Activated CD8-positive, alpha-beta memory T cell treated with anti-CD3 and anti-CD28 coated beads, Interleukin-2, amount 50 U/mL, for 48 hours (primary cell): Measurements from ENCODE around the gene POFUT1.
A peak's percentile ranks its signal among the peaks of the same experiment; 100 is the strongest.
"Not testable (repeated sequence)": the region's sequence is repeated elsewhere in the genome, so short reads cannot be mapped to it uniquely, and the experiment has no call there.

Experiments used
- DNase-seq: peaks from one replicate; pipeline ENCODE4 v3.0.0-alpha.2; 2020

Gene POFUT1

DNA sequence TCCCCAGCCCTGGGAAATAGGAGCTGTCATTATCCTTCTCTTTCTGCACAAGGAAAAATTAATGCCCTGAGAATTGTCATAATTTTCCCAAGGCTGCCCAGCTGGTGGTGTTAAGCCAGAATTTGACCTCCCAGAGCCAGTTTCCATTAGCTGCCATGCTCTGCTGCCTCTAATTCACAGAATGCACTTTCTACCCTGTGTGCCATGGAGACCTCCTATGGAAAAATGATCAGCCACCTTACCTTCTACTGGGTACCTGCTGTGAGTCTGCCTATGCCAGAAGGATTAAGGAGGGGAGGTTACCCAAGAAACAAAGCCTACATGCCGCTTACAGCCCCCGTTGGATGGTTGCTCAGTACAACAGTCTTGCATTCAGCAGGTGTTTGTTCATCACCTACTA lies 29.1 kb downstream of the POFUT1 start:
- no peak for DNase-seq

DNA sequence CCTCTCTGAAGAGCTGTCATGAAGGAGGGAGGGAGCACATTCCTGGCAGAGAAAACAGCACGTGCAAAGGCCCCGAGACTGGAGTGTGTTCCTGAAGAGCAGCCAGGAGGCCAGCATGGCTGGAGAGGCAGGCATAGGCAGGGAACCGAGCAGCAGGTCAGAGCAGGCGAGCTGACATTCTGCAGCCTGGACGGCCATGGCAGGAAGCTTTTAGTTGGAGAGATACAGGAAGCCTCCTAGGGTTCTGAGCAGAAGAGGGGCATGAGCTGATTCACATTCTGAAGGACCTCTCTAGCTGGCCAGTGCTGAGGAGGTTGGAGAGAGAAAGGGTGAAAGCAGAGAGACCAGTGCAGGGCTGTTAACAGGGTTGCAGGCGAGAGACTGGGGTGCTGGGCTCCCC lies 29.7 kb downstream of the POFUT1 start:
- no peak for DNase-seq

DNA sequence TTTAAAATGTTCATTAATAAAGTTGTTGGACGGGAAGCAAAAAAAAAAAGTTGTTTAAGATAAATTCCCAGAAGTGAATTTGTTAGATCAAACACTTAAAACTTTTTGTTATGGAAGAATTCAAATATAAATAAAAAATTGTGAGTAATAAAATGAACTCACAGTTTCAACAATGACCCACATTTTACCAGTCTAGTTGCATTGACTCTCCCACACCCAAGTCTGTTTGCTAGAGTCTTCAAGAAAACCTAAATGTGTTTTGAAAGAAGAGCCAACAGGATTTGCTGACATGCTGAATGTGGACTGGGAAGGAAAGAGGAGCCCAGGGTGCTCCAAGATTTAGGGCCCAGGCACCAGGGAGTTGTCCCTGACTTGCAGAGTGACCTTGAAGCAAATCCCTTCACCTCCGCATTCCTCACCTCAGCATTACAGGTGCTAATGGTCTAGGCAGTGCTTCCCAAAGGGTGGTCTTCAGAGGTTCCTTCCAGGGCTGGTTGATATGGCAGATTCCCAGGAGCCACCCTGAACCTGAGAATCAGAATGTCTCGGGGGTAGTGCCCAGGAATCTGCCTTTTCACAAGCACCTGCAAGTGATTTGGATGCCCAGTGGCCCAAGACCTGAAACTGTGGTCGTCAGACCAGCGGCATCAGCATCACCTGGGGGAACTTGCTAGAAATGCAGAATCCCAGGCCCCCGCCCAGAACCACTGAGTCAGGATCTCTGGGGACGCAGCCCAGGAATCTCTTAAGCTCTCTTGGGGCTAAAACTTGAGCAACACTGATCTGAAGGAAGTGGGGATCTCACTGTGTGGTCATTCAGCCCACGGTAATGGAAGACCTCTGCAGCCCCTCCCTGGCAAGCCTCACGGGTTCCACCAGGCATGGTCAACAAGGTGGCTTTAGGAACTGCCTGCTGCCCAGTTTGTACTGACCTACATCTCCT lies 31.1 kb downstream of the POFUT1 start:
- DNase-seq: no peak

DNA sequence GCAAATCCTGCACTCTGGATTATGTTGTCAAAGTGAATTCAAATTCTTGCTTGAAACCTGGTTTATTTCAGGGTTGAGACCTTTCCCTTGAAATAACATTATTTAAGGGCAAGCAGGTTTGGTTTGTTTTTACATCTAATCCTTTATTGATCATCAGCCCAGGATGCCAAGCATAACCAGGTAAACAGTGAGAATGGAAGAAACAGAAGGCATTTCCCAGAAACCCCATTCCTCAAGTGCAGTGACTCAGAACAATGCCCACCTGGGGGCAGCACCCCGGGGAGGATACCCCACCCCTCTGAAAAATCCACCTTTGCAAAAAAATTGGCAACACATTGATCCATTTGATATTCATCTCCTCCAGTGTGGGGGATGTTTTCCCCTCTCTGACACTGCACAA lies 32.5 kb downstream of the POFUT1 start:
- no peak for DNase-seq

DNA sequence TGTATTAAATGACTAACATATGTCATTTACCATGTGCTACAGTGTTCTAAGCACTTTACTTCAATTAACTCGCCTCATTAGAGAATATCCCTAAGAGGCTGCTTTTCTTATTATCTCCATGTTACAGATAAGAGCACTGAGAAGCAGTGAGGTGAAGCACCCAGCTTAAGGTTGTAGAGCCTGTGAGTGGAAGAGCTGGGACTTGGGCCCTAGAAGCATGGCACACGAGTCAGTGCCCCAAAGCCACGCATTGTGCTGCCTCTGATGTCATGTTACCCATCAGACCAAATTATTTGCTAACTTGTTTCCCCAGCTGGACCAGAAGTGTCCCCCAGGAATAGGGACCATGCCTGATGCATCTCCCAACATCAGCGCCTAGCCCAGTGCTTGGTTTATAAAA lies 34.1 kb downstream of the POFUT1 start:
- no peak for DNase-seq

DNA sequence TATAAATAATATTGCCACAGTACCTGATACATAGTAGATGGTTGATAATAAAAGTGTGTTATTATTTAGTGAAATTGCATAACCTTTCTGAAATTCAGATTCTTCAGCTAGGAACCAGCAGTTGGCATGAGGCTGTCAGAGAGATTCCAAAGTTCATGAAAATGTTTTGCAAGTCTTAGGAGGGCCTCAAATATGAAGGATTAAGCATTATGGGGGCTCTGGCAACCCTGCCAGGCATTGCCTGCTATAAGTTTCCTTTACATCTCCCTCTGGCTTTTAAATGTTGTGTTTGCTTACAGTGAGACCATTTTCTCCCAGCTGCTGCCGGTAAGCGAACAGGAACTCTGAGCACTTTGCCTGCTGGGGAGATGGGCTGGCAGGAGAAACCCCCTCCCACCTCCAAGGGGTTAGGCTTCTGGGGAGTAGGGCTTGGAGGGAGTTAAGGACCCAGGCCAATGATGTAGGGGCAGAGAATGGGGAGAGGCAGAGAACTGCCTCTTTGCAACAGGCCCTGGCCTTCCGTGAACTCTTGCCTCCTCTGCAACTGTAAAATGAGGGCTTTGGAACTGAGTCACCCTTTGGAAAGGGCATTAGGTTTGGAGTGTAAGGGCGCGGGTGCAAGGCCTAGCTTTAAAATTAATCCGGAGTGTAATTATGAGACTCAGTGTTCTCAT lies 36.6 kb downstream of the POFUT1 start:
- no peak for DNase-seq

DNA sequence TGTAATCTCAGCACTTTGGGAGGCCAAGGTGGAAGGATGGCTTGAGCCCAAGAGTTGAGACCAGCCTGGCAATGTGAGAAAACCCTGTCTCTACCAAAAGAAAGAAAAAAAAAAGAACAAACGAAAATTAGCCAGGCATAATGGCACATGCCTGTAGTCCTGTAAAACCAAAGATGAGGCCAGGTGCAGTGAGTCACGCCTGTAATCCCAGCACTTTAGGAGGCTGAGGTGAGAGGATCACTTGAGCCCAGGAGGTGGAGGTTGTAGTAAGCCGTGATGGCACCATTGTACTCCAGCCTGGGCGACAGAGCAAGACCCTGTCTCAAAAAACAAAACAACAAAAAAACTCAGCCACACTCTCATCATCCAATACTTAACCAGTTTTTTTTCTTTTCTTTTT lies 37.3 kb downstream of the POFUT1 start:
- DNase-seq: no peak

DNA sequence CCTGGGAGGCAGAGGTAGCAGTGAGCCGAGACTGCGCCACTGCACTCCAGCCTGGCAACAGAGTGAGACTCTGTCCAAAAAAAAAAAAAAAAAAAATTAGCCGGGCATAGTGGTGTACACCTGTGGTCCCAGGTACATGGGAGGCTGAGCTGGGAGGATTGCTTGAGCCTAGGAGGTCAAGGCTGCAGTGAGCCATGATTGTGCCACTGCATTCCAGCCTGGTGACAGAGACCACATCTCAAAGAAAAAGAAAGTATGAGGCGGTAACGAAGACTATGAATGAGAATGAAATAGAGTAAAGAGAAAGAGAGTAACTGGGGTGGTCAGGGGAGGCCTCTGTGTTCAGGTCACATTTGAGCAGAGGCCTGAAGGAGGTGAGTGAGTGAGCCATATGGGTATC lies 38.5 kb downstream of the POFUT1 start:
- DNase-seq: not testable (repeated sequence)

DNA sequence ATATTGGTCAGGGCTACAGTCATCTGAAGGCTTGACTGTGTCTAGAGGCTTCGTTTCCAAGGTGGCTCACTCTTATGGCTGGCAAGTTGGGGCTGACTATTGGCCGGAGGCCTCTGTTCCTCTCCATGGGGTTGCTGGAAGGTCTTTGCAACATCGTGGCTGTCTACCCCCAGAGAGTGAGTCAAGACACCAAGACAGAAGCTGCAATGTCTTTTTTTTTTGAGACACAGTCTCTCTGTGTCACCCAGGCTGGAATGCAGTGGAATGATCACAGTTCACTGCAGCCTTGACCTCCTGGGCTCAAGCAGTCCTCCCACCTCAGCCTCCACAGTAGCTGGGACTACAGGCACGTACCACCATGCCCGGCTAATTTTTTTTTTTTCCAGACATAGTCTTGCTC lies 40.4 kb downstream of the POFUT1 start:
- no peak for DNase-seq

DNA sequence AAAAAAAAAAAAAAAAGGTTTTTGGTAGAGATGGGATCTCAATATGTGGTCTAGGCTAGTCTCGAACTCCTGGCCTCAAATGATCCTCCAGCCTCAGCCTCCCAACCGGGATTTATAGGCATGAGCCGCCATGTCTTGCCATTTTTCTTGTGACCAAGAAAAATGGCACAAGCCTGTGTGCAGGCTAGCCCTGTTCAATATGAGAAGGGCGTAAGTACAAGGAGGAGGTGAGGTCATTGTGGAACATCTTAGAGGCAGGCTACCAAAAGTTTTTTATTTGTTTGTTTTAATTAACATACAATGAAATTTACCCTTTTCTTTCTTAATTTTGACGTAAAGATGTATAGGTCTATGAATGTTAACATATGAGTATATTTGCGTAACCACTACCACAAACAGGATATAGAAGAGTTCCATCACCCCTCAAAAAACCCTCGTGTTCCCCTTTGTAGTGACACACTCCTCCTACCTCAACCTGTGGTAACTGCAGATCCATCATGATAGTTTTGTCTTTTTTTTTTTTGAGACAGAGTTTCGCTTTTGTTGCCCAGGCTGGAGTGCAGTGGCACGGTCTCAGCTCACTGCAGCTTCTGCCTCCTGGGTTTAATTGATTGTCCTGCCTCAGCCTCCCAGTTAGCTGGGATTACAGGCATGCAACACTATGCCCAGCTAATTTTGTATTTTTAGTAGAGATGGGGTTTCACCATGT lies 41.5 kb downstream of the POFUT1 start:
- DNase-seq: no peak

DNA sequence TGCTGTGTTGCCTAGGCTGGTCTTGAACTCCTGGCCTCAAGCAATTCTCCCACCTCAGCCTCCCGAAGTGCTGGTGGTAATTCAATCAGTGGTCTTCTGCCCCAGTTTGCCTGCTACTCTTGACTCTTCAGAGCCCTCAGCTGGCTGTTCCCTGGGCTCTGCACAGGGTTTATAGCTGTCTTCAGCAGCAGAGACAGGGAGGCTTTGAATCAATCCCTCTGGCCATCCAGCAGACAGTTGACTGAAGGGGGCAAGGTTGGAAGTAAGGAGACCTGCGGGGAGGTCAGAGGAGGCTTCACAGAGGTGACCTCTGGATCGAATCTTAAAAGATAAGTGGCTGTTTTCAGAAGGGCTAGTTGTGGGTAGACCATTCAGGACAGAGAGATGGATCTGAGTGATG lies 43.8 kb downstream of the POFUT1 start:
- DNase-seq: peak; percentile 64

DNA sequence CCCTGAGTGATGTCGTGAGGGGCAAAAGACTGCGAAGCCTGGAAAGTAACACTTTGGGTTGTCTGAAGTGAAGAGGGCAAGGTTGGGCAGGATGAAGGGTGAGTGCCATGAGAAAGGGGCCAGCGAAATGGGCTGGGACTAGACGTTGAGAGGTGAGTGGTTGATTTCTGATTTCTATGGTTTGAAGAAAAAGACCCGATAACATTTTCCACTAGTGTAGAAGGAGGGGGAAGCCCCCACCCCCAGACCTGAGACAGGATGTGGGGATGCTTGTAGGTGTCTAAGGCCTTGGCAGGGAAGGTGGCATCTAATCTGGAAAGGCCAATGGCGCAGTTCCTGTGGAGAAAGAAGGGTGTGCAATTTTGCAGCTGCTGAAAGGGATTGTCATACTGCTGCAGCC lies 44.5 kb downstream of the POFUT1 start:
- DNase-seq: peak; percentile 86

DNA sequence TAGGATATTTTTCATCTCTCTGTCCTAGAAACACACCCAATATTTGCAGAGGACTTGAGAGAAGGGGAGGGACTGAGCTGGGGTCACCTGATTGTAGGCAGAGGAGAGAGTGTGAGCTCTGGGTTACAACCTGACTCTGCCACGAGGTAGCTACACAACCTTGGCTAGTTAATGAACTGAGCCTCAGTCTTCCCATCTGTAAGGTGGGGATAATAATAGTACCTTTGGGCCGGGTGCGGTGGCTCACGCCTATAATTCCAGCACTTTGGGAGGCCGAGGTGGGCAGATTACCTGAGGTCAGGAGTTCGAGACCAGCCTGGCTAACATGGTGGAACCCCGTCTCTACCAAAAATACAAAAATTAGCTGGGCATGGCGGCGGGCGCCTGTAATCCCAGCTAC lies 53.3 kb downstream of the POFUT1 start:
- DNase-seq: not testable (repeated sequence)

DNA sequence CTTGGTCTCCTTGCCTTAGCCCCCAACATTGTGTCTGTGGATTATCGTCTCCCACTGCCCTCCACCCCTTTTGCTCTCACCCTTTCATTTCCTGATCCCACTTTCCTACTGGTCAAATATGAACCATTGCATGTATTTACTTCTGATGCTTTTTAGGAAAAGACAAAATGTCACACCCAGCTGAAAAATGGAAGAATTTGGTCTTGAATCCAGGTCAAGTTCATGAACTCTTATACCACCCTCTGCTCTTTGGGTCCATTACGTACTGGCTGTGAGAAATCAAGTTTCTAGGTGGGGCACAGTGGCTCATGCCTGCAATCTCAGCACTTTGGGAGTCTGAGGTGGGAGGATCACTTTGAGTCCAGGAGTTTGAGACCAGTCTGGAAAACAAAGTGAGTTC lies 54.0 kb downstream of the POFUT1 start:
- no peak for DNase-seq

DNA sequence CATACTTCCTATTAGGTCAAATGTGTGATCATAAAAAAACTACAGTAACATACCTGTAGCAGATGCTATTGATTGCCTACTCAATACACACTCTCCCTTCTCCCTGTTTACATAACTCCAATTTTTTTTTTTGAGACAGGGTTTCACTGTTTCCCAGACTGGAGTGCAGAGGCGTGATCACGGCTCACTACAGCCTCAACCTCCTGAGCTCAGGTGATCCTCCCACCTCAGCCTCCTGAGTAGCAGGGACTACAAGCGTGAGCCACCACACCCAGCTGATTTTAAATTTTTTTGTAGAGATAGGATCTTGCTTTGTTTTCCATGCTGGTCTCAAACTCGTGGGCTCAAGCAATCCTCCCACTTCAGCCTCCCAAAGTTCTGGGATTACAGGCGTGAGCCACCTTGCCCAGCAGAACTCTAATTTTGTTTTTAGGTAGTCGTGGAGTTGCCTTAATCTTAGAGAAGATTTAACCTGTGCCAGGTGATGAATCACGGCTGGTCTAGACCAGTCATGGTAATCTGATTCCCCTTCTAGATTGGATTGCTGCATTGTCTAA lies 55.8 kb downstream of the POFUT1 start:
- no peak for DNase-seq

DNA sequence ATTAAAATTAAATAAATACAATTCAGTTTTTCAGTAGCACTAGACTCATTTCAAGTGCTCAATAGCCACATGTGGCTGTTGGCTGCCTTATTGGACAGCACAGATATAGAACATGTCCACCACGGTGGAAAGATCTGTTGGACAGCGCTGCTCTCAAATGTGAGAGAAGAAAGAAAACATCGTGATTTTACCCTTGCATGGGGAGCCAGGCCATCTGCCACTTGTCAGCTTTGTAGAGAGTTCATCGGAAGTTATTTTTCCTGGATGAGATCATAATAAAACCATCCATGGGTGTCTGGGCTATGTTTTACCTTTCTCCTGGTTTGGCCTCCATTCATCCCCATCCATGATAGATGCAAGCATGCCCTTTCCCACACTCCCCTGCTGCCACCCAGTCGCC lies 63.9 kb downstream of the POFUT1 start:
- DNase-seq: no peak

DNA sequence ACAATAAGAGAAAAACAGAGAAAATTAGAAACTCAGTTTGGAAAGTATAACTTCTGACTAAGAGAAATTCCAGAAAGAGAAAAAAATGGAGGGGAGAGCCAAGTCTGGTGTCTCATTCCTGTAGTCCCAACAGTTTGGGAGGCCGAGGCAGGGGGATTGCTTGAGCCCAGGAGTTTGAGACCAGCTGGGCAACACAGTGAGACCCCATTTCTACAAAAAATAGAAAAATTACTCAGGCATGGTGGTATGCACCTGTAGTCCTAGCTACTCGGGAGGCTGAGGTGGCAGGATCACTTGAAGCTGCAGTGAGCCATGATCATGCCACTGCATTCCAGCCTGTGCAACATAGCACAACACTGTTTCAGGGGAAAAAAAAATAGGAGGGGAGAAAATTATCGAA lies 66.7 kb downstream of the POFUT1 start:
- no peak for DNase-seq

DNA sequence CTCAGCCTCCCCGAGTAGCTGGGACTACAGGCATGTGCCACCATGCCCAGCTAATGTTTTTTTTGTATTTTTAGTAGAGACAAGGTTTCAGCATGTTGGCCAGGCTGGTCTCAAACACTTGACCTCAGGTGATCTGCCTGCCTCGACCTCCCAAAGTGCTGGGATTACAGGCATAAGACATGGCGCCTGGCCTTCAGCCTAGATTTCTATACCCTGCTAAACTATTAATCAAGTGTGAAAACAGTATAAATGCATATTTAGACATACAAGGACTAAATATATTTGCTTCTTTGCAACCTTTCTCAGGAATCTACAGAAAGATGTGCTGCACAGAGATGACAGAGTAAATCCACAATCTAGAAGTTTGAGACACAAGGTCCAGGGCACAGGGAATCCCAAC lies 67.5 kb downstream of the POFUT1 start:
- not testable (repeated sequence) for DNase-seq

DNA sequence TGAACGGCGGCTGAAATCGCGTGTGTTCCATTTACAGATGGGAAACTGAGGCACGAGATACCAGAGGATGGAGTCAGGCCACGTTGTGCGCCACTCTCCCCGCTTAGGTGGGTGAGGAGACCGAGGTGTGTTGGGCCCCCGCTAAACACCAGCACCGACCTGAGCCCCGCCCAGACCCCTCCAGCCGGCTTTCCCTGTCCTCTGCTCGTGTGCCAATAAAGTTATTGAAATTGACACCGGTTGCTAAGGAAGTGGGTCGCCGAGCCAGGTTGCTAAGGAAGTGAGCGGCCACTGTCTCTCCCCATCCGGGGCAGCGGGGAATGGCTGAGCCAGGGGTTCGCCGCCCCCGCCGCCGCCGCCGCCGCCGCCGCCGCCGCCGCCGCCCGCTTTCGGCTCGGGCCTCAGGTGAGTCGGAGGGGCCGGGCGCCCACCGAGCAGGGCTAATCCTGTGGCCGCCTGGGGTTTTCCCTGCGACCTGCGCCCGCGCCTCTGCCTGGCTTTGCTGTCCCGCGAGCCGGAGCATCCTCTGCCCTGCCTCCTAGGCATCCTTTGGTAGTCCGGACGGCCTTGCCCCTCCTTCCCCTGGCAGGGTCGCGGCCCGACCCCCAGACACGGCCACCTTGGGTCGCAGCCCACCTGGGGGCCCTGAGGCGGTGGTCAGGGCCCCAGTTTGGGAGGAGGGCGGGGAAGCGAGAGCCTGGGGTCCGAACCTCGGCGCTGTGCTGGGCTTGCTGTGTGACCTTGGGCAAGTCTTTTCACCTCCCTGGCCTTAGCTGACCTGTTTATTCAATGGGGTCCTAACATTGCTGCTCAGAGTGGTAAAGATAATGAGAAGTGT lies 69.9 kb downstream of the POFUT1 start, which contains the start of gene KIF3B:
Gene KIF3B (plus strand): TSS at position 291 of the 838 bp plus-strand sequence. CDS start 32,127 bp downstream, outside the sequence.
- DNase-seq: peak; percentile 90

DNA sequence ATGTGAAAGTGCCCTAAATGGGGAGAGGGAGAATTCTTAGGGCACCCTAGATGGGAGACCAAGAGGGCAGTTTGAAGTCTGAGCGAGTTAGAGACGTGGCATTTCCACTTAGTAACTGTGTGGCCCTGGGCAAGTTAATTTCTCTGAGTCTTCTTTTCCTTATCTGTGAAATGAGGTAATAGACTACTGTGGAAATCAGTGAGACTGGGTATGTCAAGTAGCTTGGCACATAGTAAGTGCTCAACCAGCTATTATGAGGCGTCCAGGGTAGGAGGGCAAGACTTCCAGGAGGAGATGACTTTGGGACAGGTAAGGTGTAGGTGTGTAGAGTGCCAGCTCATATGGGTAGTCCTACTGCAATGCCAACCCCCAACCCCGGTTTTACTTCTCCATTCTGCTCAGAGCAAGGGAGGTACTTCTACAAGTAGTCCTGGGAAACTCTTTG lies 70.5 kb downstream of the POFUT1 start:
- DNase-seq: no peak

DNA sequence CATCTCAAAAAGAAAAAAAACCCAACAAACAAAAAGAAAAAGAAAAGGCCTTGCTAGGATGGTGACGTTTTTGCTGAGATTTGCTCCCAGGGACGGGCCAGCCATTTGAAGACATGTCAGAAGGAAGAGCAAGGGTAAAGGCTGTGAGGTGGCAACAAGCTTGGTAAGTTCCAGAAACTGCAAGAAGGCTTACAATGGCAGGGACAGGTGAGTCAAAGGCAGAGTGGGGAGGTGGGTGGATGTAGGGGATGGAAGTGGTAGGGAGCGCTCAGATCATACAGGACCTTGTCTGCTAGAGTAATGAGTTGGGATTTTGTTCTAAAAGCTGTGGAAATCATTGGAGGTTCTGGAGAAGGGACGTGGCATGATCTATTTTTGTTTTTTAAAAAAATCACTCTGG lies 74.0 kb downstream of the POFUT1 start:
- DNase-seq: no peak

DNA sequence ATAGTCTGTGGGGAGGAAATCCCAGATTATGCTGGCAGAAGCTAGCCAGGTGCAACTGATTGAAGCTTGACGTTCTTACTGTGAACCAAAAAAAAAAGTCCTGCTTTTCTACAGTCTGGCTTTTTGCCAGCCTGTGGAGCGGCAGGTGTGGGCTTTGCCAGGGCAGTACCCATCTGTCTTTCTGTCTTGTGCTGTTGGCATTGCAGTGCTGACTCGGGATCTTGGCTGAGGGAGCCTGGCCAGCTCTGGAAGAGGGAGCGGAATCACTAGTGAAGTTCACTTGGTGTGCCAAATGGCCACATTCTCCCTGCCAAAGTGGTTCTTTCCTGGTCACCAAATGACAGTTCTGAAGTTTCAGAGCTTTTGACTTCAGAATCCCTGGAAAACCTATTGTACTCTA lies 74.8 kb downstream of the POFUT1 start:
- DNase-seq: no peak
